ENCODE results near the gene SELL. TPM values are rescaled to one million over a fixed set of nuclear protein-coding genes. Genes with fewer than 3 reads are reported as not detected.

The SELL gene
- total and polyA plus RNA-seq, 2 experiments from 2014 or later = not detected

DNA sequence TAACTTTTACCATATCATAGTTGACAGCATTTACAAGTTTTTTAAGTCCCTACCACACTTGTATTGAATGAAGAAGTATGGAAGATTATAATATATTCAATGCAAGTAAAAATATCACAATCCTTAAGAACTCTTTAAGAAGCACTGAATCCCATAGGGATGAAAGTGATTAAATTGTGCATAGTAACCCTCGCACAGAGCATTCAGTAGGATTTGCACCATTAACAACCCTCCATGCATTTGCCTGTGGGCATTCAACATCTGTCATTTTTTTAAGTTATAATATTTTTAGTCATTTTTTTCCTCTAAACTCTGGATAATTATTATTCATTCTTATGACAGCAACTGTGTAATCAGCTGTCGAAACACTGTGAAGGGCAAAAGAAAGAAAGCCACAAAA is 12.3 kb upstream of the SELL start:
- Histone ChIP-seq H3K4me2 (no peak overlapping the region), H3K36me3 (ENCODE audit: insufficient read depth) (no peaks in the 10 kb centered on the region)
- no peaks in the 10 kb centered on the region for H3K9me3 Mint-ChIP-seq

DNA sequence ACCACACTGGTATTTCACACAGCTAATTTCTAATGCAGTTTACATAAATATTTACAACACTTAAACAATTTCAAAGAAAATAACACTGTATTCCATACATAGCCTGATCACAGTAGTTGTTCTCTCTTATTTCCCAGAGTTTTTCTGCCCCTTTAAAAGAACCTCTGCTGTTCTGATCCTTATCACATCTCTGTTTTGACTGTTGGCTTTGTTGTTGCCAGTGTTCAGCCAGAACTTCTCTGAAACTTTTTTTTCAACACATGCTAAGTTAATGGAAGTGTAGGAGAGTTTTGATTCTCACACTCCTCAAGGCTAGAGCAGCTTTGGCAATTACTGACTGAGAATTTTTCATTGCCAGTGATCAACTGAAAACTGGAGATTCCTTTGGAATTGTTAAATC is 11.4 kb upstream of the SELL start:
- no peaks in the 10 kb centered on the region for H4K20me1 ChIP-seq (replicated peaks; ENCODE audit: insufficient read depth)
- H3K4me2 ChIP-seq = no peak overlapping the region
- no peak for ATAC-seq
- no peak overlapping the region for H3K27ac ChIP-seq (ENCODE audit: low read depth)
- H3K4me1 ChIP-seq (ENCODE audit: insufficient read depth) = no peaks in the 10 kb centered on the region
- Mint-ChIP-seq H3K36me3 (ENCODE audit: low read depth) (no peaks in the 10 kb centered on the region), H3K27me3 (ENCODE audit: insufficient read depth, low read depth, poor library complexity) (peaks cover 3% of the 10 kb centered on the region), H3K4me1 (no peaks in the 10 kb centered on the region), H3K9me3 (no peaks in the 10 kb centered on the region), H3K4me3 (no peak overlapping the region), H3K27ac (no peak overlapping the region)
- no peaks in the 10 kb centered on the region for H3K36me3 ChIP-seq (ENCODE audit: insufficient read depth)
- peaks cover 5% of the 10 kb centered on the region; the same call in 1 of the 2 replicates for H3K9me2 ChIP-seq (ENCODE audit: insufficient read depth)
- H3K4me3 ChIP-seq = no peak overlapping the region
- no peaks in the 10 kb centered on the region for H3F3A ChIP-seq (replicated peaks; ENCODE audit: low read depth)
- H2AFZ ChIP-seq = no peak overlapping the region
- H3K79me2 ChIP-seq (replicated peaks; ENCODE audit: insufficient read depth) = no peaks in the 10 kb centered on the region
- H3K27me3 ChIP-seq (ENCODE audit: insufficient read depth) = no peaks in the 10 kb centered on the region
- no peak for DNase-seq (ENCODE audit: low spot score)
- TF ChIP-seq, protein P1, sequence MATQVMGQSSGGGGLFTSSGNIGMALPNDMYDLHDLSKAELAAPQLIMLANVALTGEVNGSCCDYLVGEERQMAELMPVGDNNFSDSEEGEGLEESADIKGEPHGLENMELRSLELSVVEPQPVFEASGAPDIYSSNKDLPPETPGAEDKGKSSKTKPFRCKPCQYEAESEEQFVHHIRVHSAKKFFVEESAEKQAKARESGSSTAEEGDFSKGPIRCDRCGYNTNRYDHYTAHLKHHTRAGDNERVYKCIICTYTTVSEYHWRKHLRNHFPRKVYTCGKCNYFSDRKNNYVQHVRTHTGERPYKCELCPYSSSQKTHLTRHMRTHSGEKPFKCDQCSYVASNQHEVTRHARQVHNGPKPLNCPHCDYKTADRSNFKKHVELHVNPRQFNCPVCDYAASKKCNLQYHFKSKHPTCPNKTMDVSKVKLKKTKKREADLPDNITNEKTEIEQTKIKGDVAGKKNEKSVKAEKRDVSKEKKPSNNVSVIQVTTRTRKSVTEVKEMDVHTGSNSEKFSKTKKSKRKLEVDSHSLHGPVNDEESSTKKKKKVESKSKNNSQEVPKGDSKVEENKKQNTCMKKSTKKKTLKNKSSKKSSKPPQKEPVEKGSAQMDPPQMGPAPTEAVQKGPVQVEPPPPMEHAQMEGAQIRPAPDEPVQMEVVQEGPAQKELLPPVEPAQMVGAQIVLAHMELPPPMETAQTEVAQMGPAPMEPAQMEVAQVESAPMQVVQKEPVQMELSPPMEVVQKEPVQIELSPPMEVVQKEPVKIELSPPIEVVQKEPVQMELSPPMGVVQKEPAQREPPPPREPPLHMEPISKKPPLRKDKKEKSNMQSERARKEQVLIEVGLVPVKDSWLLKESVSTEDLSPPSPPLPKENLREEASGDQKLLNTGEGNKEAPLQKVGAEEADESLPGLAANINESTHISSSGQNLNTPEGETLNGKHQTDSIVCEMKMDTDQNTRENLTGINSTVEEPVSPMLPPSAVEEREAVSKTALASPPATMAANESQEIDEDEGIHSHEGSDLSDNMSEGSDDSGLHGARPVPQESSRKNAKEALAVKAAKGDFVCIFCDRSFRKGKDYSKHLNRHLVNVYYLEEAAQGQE (IDR thresholded peaks at IDR 0.05; ENCODE audit: unreplicated experiment) = no peak
- no peak for TF ChIP-seq ZNF331 (CRISPR knock-in tag; IDR thresholded peaks at IDR 0.05; ENCODE audit: low read depth)
- TF ChIP-seq ZNF114 (CRISPR knock-in tag; IDR thresholded peaks at IDR 0.05) = no peak
- TF ChIP-seq, protein P2, sequence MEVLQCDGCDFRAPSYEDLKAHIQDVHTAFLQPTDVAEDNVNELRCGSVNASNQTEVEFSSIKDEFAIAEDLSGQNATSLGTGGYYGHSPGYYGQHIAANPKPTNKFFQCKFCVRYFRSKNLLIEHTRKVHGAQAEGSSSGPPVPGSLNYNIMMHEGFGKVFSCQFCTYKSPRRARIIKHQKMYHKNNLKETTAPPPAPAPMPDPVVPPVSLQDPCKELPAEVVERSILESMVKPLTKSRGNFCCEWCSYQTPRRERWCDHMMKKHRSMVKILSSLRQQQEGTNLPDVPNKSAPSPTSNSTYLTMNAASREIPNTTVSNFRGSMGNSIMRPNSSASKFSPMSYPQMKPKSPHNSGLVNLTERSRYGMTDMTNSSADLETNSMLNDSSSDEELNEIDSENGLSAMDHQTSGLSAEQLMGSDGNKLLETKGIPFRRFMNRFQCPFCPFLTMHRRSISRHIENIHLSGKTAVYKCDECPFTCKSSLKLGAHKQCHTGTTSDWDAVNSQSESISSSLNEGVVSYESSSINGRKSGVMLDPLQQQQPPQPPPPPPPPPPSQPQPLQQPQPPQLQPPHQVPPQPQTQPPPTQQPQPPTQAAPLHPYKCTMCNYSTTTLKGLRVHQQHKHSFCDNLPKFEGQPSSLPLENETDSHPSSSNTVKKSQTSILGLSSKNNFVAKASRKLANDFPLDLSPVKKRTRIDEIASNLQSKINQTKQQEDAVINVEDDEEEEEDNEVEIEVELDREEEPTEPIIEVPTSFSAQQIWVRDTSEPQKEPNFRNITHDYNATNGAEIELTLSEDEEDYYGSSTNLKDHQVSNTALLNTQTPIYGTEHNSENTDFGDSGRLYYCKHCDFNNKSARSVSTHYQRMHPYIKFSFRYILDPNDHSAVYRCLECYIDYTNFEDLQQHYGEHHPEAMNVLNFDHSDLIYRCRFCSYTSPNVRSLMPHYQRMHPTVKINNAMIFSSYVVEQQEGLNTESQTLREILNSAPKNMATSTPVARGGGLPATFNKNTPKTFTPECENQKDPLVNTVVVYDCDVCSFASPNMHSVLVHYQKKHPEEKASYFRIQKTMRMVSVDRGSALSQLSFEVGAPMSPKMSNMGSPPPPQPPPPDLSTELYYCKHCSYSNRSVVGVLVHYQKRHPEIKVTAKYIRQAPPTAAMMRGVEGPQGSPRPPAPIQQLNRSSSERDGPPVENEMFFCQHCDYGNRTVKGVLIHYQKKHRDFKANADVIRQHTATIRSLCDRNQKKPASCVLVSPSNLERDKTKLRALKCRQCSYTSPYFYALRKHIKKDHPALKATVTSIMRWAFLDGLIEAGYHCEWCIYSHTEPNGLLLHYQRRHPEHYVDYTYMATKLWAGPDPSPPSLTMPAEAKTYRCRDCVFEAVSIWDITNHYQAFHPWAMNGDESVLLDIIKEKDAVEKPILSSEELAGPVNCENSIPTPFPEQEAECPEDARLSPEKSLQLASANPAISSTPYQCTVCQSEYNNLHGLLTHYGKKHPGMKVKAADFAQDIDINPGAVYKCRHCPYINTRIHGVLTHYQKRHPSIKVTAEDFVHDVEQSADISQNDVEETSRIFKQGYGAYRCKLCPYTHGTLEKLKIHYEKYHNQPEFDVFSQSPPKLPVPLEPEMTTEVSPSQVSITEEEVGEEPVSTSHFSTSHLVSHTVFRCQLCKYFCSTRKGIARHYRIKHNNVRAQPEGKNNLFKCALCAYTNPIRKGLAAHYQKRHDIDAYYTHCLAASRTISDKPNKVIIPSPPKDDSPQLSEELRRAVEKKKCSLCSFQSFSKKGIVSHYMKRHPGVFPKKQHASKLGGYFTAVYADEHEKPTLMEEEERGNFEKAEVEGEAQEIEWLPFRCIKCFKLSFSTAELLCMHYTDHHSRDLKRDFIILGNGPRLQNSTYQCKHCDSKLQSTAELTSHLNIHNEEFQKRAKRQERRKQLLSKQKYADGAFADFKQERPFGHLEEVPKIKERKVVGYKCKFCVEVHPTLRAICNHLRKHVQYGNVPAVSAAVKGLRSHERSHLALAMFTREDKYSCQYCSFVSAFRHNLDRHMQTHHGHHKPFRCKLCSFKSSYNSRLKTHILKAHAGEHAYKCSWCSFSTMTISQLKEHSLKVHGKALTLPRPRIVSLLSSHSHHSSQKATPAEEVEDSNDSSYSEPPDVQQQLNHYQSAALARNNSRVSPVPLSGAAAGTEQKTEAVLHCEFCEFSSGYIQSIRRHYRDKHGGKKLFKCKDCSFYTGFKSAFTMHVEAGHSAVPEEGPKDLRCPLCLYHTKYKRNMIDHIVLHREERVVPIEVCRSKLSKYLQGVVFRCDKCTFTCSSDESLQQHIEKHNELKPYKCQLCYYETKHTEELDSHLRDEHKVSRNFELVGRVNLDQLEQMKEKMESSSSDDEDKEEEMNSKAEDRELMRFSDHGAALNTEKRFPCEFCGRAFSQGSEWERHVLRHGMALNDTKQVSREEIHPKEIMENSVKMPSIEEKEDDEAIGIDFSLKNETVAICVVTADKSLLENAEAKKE (CRISPR knock-in tag; IDR thresholded peaks at IDR 0.05) = no peak
- no peak for TF ChIP-seq POLR2AphosphoS5 (IDR thresholded peaks at IDR 0.05; ENCODE audit: low read depth)
- TF ChIP-seq, protein P3, sequence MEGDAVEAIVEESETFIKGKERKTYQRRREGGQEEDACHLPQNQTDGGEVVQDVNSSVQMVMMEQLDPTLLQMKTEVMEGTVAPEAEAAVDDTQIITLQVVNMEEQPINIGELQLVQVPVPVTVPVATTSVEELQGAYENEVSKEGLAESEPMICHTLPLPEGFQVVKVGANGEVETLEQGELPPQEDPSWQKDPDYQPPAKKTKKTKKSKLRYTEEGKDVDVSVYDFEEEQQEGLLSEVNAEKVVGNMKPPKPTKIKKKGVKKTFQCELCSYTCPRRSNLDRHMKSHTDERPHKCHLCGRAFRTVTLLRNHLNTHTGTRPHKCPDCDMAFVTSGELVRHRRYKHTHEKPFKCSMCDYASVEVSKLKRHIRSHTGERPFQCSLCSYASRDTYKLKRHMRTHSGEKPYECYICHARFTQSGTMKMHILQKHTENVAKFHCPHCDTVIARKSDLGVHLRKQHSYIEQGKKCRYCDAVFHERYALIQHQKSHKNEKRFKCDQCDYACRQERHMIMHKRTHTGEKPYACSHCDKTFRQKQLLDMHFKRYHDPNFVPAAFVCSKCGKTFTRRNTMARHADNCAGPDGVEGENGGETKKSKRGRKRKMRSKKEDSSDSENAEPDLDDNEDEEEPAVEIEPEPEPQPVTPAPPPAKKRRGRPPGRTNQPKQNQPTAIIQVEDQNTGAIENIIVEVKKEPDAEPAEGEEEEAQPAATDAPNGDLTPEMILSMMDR (conservative IDR thresholded peaks at IDR 0.05; ENCODE audit: low read depth in 2 of 2) = no peak
- TF ChIP-seq NANOG (IDR thresholded peaks at IDR 0.05; ENCODE audit: borderline replicate concordance) = no peak
- TF ChIP-seq STAT1 (IDR thresholded peaks at IDR 0.05; ENCODE audit: unreplicated experiment) = no peak
- TF ChIP-seq JUNB (IDR thresholded peaks at IDR 0.05; ENCODE audit: unreplicated experiment) = no peak
- TF ChIP-seq EZH2phosphoT487 (IDR thresholded peaks at IDR 0.05; ENCODE audit: unreplicated experiment) = no peak
- TF ChIP-seq EZH2 (IDR thresholded peaks at IDR 0.05; ENCODE audit: low read depth, unreplicated experiment) = no peak
- no peak for TF ChIP-seq CREB1 (CRISPR knock-in tag; IDR thresholded peaks at IDR 0.05; ENCODE audit: low read depth)

More for the DNA sequence above, 12.3 kb upstream of the SELL start:
- Histone ChIP-seq H3K4me3 (no peak overlapping the region), H3K4me1 (ENCODE audit: insufficient read depth) (no peaks in the 10 kb centered on the region), H3K9me2 (ENCODE audit: insufficient read depth) (peaks cover 5% of the 10 kb centered on the region; the same call in 1 of the 2 replicates), H4K20me1 (replicated peaks; ENCODE audit: insufficient read depth) (no peaks in the 10 kb centered on the region), H2AFZ (no peak overlapping the region), H3K27me3 (ENCODE audit: insufficient read depth) (no peaks in the 10 kb centered on the region), H3F3A (replicated peaks; ENCODE audit: low read depth) (no peaks in the 10 kb centered on the region), H3K27ac (ENCODE audit: low read depth) (no peak overlapping the region), H3K79me2 (replicated peaks; ENCODE audit: insufficient read depth) (no peaks in the 10 kb centered on the region)
- no peak for TF ChIP-seq POLR2AphosphoS5 (IDR thresholded peaks at IDR 0.05; ENCODE audit: low read depth)
- Mint-ChIP-seq H3K27me3 (ENCODE audit: insufficient read depth, low read depth, poor library complexity) (peaks cover 2% of the 10 kb centered on the region), H3K4me1 (no peaks in the 10 kb centered on the region), H3K36me3 (ENCODE audit: low read depth) (no peaks in the 10 kb centered on the region), H3K4me3 (no peak overlapping the region), H3K27ac (no peak overlapping the region)
- ATAC-seq (no peak), DNase-seq (ENCODE audit: low spot score) (no peak)

Data from GM23338 (cell line).